Cardiac muscle cell (in vitro differentiated cells and primary cell): ENCODE measurements around the gene FAM114A2. TPM values are rescaled to one million over a fixed set of nuclear protein-coding genes. Genes with fewer than 3 reads are reported as not detected.

Experiments used
- DNase-seq, 2 donors: peaks; one replicate each; pipeline versions ENCODE4 v3.0.0 to v3.0.0-alpha.2; 2010 to 2017; ENCODE audit warnings: low read depth in 1 of 2, low spot score in 1 of 2
- H3K27ac ChIP-seq: fragments of 200-600 bp; sonication (generic); 2 replicates; pipeline ENCODE4 v1.5.1; 2016
- H3K27me3 ChIP-seq: fragments of 200-600 bp; sonication (generic); 2 replicates; pipeline ENCODE4 v1.6.0; 2016; ENCODE audit warnings: control low read depth
- H3K36me3 ChIP-seq: fragments of 200-600 bp; sonication (generic); 2 replicates; pipeline ENCODE4 v1.5.1; 2016; ENCODE audit warnings: control low read depth
- H3K4me1 ChIP-seq: fragments of 200-600 bp; sonication (generic); 2 replicates; pipeline ENCODE4 v1.8.1; 2017; ENCODE audit warnings: low read depth, mild to moderate bottlenecking, mixed run types
- H3K4me3 ChIP-seq: fragments of 200-600 bp; sonication (generic); 2 replicates; pipeline ENCODE4 v1.5.1; 2016; ENCODE audit warnings: mild to moderate bottlenecking
- H3K9me3 ChIP-seq: fragments of 200-600 bp; sonication (generic); 2 replicates; pipeline ENCODE4 v1.5.1; 2017; ENCODE audit warnings: low read depth, mild to moderate bottlenecking, control low read depth
- CTCF ChIP-seq: IDR thresholded peaks from 2 replicates; pipeline ENCODE4 v1.5.1; 2012; ENCODE audit warnings: low read depth, mild to moderate bottlenecking, low read length
- polyA plus RNA-seq: library from polyadenylated mRNA; unstranded; fragments of >200 nt; fragmentation: Nextera tagmentation; extraction: Ambion mirVana; gene quantifications from 2 replicates; pipeline ENCODE4 v1.2.1, GENCODE V29; 2016
- total RNA-seq: library from RNA; depleted of rRNA; stranded (reverse); fragments of >200 nt; gene quantifications from 2 replicates; pipeline ENCODE4 v1.2.3, GENCODE V29; 2016

FAM114A2 gene
- total and polyA plus RNA-seq, 2 experiments from 2014 or later, result 10.3 to 13.6 TPM

GRCh38 chr5:153964191-153964879 lies 74.4 kb downstream of the FAM114A2 start:
- DNase-seq, result no peak
- H3K9me3 ChIP-seq, result no peaks in the 10 kb centered on the region
- no peaks in the 10 kb centered on the region for H3K27me3 ChIP-seq
- no peak for TF ChIP-seq CTCF
- no peaks in the 10 kb centered on the region for H3K36me3 ChIP-seq
- H3K4me1 ChIP-seq, result no peaks in the 10 kb centered on the region
- no peak overlapping the region for H3K4me3 ChIP-seq
- H3K27ac ChIP-seq, result no peak overlapping the region

GRCh38 chr5:153960269-153961215 lies 78.2 kb downstream of the FAM114A2 start:
- no peak overlapping the region for H3K4me3 ChIP-seq
- peak in 1 of 2 donors; percentile 14 for DNase-seq
- TF ChIP-seq CTCF, result no peak
- H3K9me3 ChIP-seq, result no peaks in the 10 kb centered on the region
- no peaks in the 10 kb centered on the region for H3K27me3 ChIP-seq
- H3K27ac ChIP-seq, result no peak overlapping the region
- H3K4me1 ChIP-seq, result no peaks in the 10 kb centered on the region
- H3K36me3 ChIP-seq, result no peaks in the 10 kb centered on the region

GRCh38 chr5:153959134-153959957 lies 79.4 kb downstream of the FAM114A2 start:
- no peak overlapping the region for H3K4me3 ChIP-seq
- H3K36me3 ChIP-seq, result no peaks in the 10 kb centered on the region
- DNase-seq, result peak; percentile 34 to 57
- no peak overlapping the region for H3K27ac ChIP-seq
- TF ChIP-seq CTCF, result no peak
- H3K9me3 ChIP-seq, result no peaks in the 10 kb centered on the region
- H3K4me1 ChIP-seq, result no peaks in the 10 kb centered on the region
- H3K27me3 ChIP-seq, result no peaks in the 10 kb centered on the region

GRCh38 chr5:153957205-153957604 lies 81.5 kb downstream of the FAM114A2 start:
- no peaks in the 10 kb centered on the region for H3K27me3 ChIP-seq
- no peak overlapping the region for H3K27ac ChIP-seq
- no peaks in the 10 kb centered on the region for H3K4me1 ChIP-seq
- H3K36me3 ChIP-seq, result no peaks in the 10 kb centered on the region
- no peak overlapping the region for H3K4me3 ChIP-seq
- no peak for DNase-seq
- no peaks in the 10 kb centered on the region for H3K9me3 ChIP-seq
- no peak for TF ChIP-seq CTCF

GRCh38 chr5:153953411-153953810 lies 85.3 kb downstream of the FAM114A2 start:
- TF ChIP-seq CTCF, result no peak

More at GRCh38 chr5:153953411-153953810, 85.3 kb downstream of the FAM114A2 start:
- Histone ChIP-seq H3K27me3 (no peaks in the 10 kb centered on the region), H3K9me3 (no peaks in the 10 kb centered on the region), H3K27ac (no peak overlapping the region), H3K4me1 (no peaks in the 10 kb centered on the region), H3K4me3 (no peak overlapping the region), H3K36me3 (no peaks in the 10 kb centered on the region)
- DNase-seq, result no peak
